Testis (tissue), 3 donors: ENCODE measurements around the gene BSPRY. TPM values are rescaled to one million over a fixed set of nuclear protein-coding genes. Genes with fewer than 3 reads are reported as not detected.
A peak's percentile ranks its signal among the peaks of the same experiment; 100 is the strongest.

Experiments
- DNase-seq: peaks from one replicate; pipeline ENCODE4 v3.0.0-alpha.2; 2019
- H3K27ac ChIP-seq, 2 donors: fragments of 200-600 bp; sonication (generic); one replicate each; pipeline ENCODE4 v1.5.1; 2019
- H3K27me3 ChIP-seq: fragments of 200-600 bp; sonication (generic); one replicate; pipeline ENCODE4 v1.5.1; 2019
- H3K36me3 ChIP-seq: fragments of 200-600 bp; sonication (generic); one replicate; pipeline ENCODE4 v1.5.1; 2017; ENCODE audit warnings: low read depth; ENCODE audit errors: missing control alignments
- H3K4me1 ChIP-seq: fragments of 200-600 bp; sonication (generic); one replicate; pipeline ENCODE4 v1.5.1; 2019
- H3K4me3 ChIP-seq, 2 donors: fragments of 200-600 bp; sonication (generic); one replicate each; pipeline ENCODE4 v1.5.1; 2017 to 2019
- H3K9me3 ChIP-seq: fragments of 200-600 bp; sonication (generic); one replicate; pipeline ENCODE4 v1.5.1; 2017
- POLR2A ChIP-seq: fragments of 450-650 bp; IDR thresholded peaks from one replicate; pipeline ENCODE4 v1.6.1; 2017; ENCODE audit warnings: antibody characterized with exemption, mild to moderate bottlenecking, moderate library complexity
- WGBS, 2 donors: methylation state at CpG; one replicate each; pipeline ENCODE4 v1.1.5; 2018; 5-methylcytosine and 5-hydroxymethylcytosine counted together
- intact Hi-C: fragments of 100-400 bp; cut with DNase I; formaldehyde crosslinking; loops from one replicate; pipeline ENCODE4 v1.15.1; 2023; ENCODE audit warnings: low total_unique reads
- polyA plus RNA-seq: library from polyadenylated mRNA; stranded (reverse); fragments of 350-450 nt; fragmentation: Illumina TruSeq; extraction: RNeasy Lipid Tissue Mini Kit (QIAGEN cat#74804); gene quantifications from one replicate; pipeline ENCODE4 v1.2.3, GENCODE V29; 2014; ENCODE audit warnings: low read depth, low replicate concordance; ENCODE audit not compliant: insufficient read depth
- total RNA-seq, 2 donors: library from RNA; depleted of rRNA; stranded (reverse); fragments of >200 nt; gene quantifications; one replicate each; pipeline ENCODE4 v1.2.3, GENCODE V29; 2016
- TF ChIP-seq, protein P1 (sequence below), 3 experiments: fragments of 450-650 bp in 2 of 3; fragments of 200-600 bp in 1 of 3; sonication (generic) in 1 of 3; IDR thresholded peaks; one replicate each; pipeline ENCODE4 v1.5.1; 2016 to 2019; ENCODE audit warnings: antibody characterized with exemption in 3 of 3, mild to moderate bottlenecking in 2 of 3, moderate library complexity in 1 of 3

Gene BSPRY
- total and polyA plus RNA-seq, 3 donors from 2014 or later, result 4.5 to 14.2 (median 8.8) TPM

DNA sequence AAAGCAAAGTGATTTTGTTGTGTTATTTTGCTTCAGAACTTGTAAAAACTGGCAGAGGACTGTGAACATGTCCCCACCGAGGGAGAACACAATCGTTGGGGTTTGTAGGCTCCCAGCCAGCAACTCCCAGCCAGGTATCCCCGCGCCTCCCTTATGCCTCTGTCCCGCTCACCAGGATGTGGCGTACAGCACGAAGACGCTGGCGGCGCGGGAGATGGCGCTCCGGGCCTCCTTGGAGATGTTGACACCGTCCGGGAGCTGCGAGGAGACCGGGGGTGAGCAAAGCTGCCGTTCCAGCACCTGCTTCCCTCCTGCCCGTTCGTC, 60.5 kb downstream of the BSPRY start:
- H3K9me3 ChIP-seq, result no peaks in the 10 kb centered on the region
- H3K27me3 ChIP-seq, result no peaks in the 10 kb centered on the region
- H3K27ac ChIP-seq, result peak overlapping the region; percentile 95 to 98
- H3K4me1 ChIP-seq, result peaks cover 16% of the 10 kb centered on the region
- H3K4me3 ChIP-seq, result peak overlapping the region; percentile 74 to 90
- no peak for DNase-seq
- no peaks in the 10 kb centered on the region for H3K36me3 ChIP-seq
- intact Hi-C loops, result no loop called here
- TF ChIP-seq POLR2A, result no peak
- TF ChIP-seq, protein P1, sequence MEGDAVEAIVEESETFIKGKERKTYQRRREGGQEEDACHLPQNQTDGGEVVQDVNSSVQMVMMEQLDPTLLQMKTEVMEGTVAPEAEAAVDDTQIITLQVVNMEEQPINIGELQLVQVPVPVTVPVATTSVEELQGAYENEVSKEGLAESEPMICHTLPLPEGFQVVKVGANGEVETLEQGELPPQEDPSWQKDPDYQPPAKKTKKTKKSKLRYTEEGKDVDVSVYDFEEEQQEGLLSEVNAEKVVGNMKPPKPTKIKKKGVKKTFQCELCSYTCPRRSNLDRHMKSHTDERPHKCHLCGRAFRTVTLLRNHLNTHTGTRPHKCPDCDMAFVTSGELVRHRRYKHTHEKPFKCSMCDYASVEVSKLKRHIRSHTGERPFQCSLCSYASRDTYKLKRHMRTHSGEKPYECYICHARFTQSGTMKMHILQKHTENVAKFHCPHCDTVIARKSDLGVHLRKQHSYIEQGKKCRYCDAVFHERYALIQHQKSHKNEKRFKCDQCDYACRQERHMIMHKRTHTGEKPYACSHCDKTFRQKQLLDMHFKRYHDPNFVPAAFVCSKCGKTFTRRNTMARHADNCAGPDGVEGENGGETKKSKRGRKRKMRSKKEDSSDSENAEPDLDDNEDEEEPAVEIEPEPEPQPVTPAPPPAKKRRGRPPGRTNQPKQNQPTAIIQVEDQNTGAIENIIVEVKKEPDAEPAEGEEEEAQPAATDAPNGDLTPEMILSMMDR (IDR thresholded peaks at IDR 0.05), result no peak
- 0% methylated on average over 20 of the region's 20 CpGs for WGBS, 2 donors

- Histone ChIP-seq H3K27me3 (no peaks in the 10 kb centered on the region), H3K27ac (peak within 1 kb of the TSS; percentile 95 to 98), H3K4me3 (peak within 1 kb of the TSS; percentile 74 to 90), H3K36me3 (no peaks in the 10 kb centered on the region), H3K9me3 (no peaks in the 10 kb centered on the region), H3K4me1 (peaks cover 16% of the 10 kb centered on the region)
- TF ChIP-seq, protein P1 (IDR thresholded peaks at IDR 0.05), result peak in 2 of 3 experiments; percentile 25 to 50
- TF ChIP-seq POLR2A, result peak; percentile 63
- peak; percentile 96 for DNase-seq
- WGBS, 2 donors, result 1% methylated on average over 57 to 61 of the region's 61 CpGs
- intact Hi-C loops, result no loop called here
These were observed 61.0 kb downstream of the BSPRY start, which contains the start of the genes C9orf43 and POLE3 for GRCh38 chr9:113410207-113410864. C9orf43 (plus strand) TSS chr9:113410747; CDS start chr9:113413494, 2,747 bp downstream. POLE3 (minus strand) TSS chr9:113410675; CDS start chr9:113410293, 382 bp downstream.

- no peaks in the 10 kb centered on the region for H3K4me1 ChIP-seq
- no peak overlapping the region for H3K4me3 ChIP-seq
- WGBS, 2 donors, result 58 to 73% methylated on average over 3 of the region's 3 CpGs
- H3K36me3 ChIP-seq, result no peaks in the 10 kb centered on the region
- intact Hi-C loops, result no loop called here
- H3K27ac ChIP-seq, result no peak overlapping the region
- no peaks in the 10 kb centered on the region for H3K9me3 ChIP-seq
- no peaks in the 10 kb centered on the region for H3K27me3 ChIP-seq
- DNase-seq, result no peak
- TF ChIP-seq, protein P1 (IDR thresholded peaks at IDR 0.05), result no peak
- TF ChIP-seq POLR2A, result no peak
These were observed 66.9 kb downstream of the BSPRY start for GRCh38 chr9:113416149-113416721.

DNA sequence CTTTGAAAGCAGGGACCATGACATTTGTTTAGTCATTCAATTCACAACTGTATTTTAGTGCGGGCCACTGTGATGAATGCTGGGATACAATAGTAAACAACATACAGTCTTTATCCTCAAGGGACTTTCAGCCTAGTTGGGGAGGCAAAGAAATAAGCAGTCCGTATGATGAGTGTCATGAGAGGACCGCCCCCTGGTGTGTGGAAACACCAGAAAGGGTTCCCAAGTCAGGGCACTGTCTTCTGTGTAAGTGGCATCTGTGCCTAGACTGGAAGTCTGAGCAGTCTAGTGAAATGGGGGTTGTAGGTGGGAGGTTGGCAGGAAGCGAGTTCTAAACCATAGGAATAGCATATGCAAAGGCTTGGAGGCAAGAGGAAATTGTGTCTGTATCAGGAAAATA, 68.0 kb downstream of the BSPRY start:
- 87 to 95% methylated on average over 4 of the region's 4 CpGs for WGBS, 2 donors
- intact Hi-C loops, result no loop called here
- H3K36me3 ChIP-seq, result no peaks in the 10 kb centered on the region

More for the DNA sequence above, 68.0 kb downstream of the BSPRY start:
- Histone ChIP-seq H3K4me3 (no peak overlapping the region), H3K4me1 (no peaks in the 10 kb centered on the region), H3K27ac (no peak overlapping the region), H3K27me3 (no peaks in the 10 kb centered on the region), H3K9me3 (no peaks in the 10 kb centered on the region)
- TF ChIP-seq, protein P1 (IDR thresholded peaks at IDR 0.05), result no peak
- TF ChIP-seq POLR2A, result no peak
- DNase-seq, result no peak

Other genes with a start within 250 kb of the BSPRY start
- 10 to 100 TPM; 40.3 to 42.4 TPM for gene SLC31A2, start 198.5 kb upstream of the BSPRY start, total RNA-seq
- gene SLC31A2, start 198.5 kb upstream of the BSPRY start, polyA plus RNA-seq, result 38.8 TPM
- gene FKBP15, start 128.3 kb upstream of the BSPRY start, total RNA-seq, result 10 to 100 TPM; 23.1 to 23.5 TPM
- gene FKBP15, start 128.3 kb upstream of the BSPRY start, polyA plus RNA-seq, result 14.7 TPM
- 10 to 100 TPM; 12.3 to 21.9 TPM for gene SLC31A1, start 128.0 kb upstream of the BSPRY start, total RNA-seq
- 15.3 TPM for gene SLC31A1, start 128.0 kb upstream of the BSPRY start, polyA plus RNA-seq
- 10 to 100 TPM; 17.9 to 19.8 TPM for gene CDC26, start 74.0 kb upstream of the BSPRY start, total RNA-seq
- 27.5 TPM for gene CDC26, start 74.0 kb upstream of the BSPRY start, polyA plus RNA-seq
- 10 to 100 TPM; 29.9 to 30.3 TPM for gene PRPF4, start 73.9 kb upstream of the BSPRY start, total RNA-seq
- gene PRPF4, start 73.9 kb upstream of the BSPRY start, polyA plus RNA-seq, result 27.3 TPM
- 1 to 10 TPM; 1.7 to 1.9 TPM for gene RNF183, start 46.2 kb upstream of the BSPRY start, total RNA-seq
- 7.5 TPM for gene RNF183, start 46.2 kb upstream of the BSPRY start, polyA plus RNA-seq
- 10 to 100 TPM in 1 of 2 donors, 1 to 10 TPM in 1; 6.8 to 10.2 TPM for gene WDR31, start 9.3 kb upstream of the BSPRY start, total RNA-seq
- gene WDR31, start 9.3 kb upstream of the BSPRY start, polyA plus RNA-seq, result 18.2 TPM
- gene HDHD3, start 27.4 kb downstream of the BSPRY start, total RNA-seq, result 10 to 100 TPM; 22.9 to 32.9 TPM
- gene HDHD3, start 27.4 kb downstream of the BSPRY start, polyA plus RNA-seq, result 13.8 TPM
- 10 to 100 TPM; 52.8 to 58.6 TPM for gene ALAD, start 51.7 kb downstream of the BSPRY start, total RNA-seq
- gene ALAD, start 51.7 kb downstream of the BSPRY start, polyA plus RNA-seq, result 44.8 TPM
- 10 to 100 TPM; 76.8 to 93.3 TPM for gene POLE3, start 61.1 kb downstream of the BSPRY start, total RNA-seq
- gene POLE3, start 61.1 kb downstream of the BSPRY start, polyA plus RNA-seq, result 87.3 TPM
- gene C9orf43, start 61.2 kb downstream of the BSPRY start, total RNA-seq, result 10 to 100 TPM; 41.7 to 71.3 TPM
- gene C9orf43, start 61.2 kb downstream of the BSPRY start, polyA plus RNA-seq, result 109 TPM
- 100 to 1,000 TPM; 119 to 125 TPM for gene RGS3, start 114.2 kb downstream of the BSPRY start, total RNA-seq
- 84.8 TPM for gene RGS3, start 114.2 kb downstream of the BSPRY start, polyA plus RNA-seq